GM10847 (cell line): ENCODE measurements around the gene NBAS.

Experiments used
- POLR2A ChIP-seq: IDR thresholded peaks from 2 replicates; pipeline ENCODE4 v1.6.1; 2011; ENCODE audit not compliant: insufficient read length; ENCODE audit errors: extremely low read depth

NBAS gene

DNA sequence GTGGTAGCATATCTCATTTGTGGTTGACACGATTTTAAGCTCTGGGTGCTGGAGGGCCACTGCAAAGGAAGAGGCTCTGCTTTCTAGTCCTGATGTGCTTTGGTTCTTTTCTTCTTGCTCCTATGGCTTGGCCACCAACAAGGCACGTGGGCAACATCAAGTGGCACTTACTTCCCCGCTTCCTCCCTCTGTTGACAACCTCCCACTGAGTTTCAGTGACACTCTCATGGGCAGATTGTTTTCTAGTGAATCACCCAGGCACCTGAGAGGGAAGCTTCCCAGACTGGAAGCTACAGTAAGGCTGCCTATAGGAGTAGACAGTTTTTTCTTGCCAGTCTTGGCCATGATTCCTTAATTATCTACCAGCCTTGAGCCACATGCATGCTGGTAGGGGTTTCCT, 89.0 kb downstream of the NBAS start:
- TF ChIP-seq POLR2A, result no peak

GRCh38 chr2:15471606-15472005, 89.5 kb downstream of the NBAS start:
- no peak for TF ChIP-seq POLR2A

- no peak for TF ChIP-seq POLR2A
Measured at GRCh38 chr2:15460112-15460620, 101.0 kb downstream of the NBAS start.

GRCh38 chr2:15458277-15458676, 102.9 kb downstream of the NBAS start:
- no peak for TF ChIP-seq POLR2A

GRCh38 chr2:15457868-15458267, 103.3 kb downstream of the NBAS start:
- no peak for TF ChIP-seq POLR2A

DNA sequence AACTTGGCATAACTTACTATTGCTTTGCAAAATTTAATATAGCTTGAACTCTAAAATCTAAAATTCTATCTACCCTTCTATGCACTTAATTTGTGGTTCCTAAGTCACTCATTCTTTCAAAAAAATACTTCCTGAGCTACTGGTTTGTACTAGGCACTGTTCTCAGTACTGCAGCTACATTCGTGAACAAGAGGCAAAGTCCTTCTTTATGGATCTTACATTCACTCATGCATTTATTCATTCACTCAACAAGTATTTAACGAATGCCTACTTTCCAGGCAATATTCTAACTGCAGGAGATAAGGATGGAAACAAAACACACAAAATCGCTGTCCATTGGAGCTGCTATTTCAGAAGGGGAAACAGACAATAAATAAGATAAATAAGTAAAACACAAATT, 104.8 kb downstream of the NBAS start:
- no peak for TF ChIP-seq POLR2A

DNA sequence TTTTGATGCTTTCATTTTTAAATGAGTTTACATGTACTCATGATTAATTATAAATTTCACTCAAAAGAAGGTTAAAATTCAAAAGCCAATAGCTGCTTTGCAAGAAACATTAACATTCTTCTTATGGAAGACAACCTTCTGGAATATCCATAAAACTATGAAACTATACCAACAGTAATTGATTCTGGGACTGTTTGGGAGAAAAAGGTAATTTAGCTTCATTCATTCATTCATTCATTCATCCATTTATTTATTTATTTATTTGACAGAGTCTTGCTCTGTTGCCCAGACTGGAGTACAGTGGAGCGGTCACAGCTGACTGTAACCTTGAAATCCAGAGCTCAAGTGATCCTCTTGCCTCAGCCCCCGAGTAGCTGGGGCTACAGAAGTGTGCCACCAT, 110.3 kb downstream of the NBAS start:
- TF ChIP-seq POLR2A, result no peak

GRCh38 chr2:15449556-15450236, 111.4 kb downstream of the NBAS start:
- no peak for TF ChIP-seq POLR2A

DNA sequence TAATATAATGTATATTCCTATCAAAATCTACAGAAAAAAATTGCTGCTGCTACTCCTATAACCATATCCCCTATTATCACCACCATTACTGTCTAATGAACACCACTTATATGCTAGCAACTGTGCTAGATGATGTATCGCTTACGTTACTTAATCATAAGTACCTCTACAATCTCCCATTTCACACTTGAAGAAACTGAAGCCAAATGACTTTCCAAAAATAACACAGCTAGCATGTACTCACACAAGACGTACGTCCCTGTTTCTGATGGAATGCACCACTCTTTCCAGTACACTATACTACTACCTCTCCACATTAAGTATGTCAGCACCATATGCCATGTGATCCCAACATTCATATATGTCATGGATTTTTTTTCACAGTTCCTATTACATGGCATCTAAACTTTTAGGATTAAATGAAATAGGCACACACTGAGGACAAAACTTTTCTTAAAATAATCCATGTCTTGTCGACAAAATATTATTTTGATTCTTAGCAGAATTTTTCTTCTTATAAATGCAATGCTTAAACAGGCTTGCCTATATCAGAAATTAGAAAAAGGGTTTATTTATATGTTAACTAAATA, 112.8 kb downstream of the NBAS start:
- no peak for TF ChIP-seq POLR2A

DNA sequence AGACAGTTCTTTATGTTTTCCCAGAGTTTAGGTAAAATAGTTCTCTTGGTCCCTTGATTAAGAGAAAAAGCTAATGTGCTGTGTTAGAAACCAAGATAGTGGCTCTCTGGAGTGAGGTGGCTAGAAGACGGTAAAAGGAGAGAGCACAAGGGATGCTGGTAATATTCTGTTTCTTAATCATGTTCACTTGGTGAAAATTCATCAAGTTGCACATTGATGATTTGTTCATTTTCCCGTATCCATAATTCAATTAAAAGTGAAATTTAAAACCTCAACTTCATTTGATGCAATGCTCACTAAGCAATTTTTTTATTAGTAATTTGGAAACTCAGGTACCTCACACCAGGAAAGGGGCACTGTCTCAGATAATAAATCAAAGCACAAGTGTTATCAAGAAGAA, 113.8 kb downstream of the NBAS start:
- no peak for TF ChIP-seq POLR2A

DNA sequence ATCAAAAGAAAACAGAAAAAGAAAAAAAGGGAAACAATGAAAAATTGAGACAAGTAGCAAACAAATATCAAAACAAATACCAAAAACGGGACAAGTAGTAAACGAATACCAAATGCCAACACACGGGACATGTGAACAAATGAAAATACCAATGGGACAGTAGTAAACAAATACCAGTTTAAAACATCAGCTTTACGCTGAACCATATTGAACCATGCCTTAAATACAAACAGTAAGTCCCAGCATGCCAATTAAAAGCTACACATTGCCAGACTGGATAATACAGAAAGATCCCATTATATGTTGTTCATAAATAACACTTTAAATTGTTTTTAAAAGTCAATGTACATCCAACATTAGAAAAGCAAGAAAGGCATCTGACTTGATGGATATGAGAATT, 114.2 kb downstream of the NBAS start:
- no peak for TF ChIP-seq POLR2A

- no peak for TF ChIP-seq POLR2A
Measured at GRCh38 chr2:15445891-15446562, 115.1 kb downstream of the NBAS start.

DNA sequence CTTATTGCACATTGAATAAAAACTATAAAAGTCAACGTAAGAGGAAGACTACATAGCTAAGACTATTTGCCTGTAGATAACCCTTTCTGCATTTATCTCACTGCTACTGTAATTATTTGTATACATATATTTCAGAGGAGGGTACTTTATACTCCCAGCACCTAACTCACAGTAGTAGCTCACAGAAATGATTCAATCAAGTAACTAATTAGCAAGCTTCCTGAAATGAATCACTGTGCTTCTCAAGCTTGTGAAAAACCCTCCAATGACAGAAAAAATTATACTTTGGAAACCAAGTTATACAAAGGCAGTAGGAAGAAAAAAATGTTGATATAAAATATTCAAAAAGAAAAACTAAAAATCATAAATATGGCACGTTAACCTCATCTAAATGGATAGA, 124.9 kb downstream of the NBAS start:
- no peak for TF ChIP-seq POLR2A

DNA sequence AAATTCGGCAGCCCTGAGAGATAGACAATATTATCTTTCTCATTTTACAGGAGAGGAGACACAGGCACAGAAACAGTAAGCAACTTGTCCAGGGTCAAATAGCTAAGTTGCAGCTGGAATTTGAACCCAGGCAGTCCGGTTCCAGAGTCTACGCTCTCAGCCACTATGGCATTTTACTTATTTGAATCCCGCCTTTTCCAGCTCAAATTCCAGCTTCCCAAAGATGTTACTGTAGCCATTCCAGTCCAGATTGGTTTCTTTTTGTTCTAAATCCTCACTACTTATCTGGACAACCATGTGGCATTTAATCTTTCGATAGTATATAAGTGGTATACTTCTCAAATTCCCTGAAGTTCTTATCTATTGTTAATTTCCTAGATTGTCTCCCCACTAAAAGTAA, 125.7 kb downstream of the NBAS start:
- TF ChIP-seq POLR2A, result no peak

- no peak for TF ChIP-seq POLR2A
Measured at GRCh38 chr2:15432642-15433256, 128.4 kb downstream of the NBAS start.

DNA sequence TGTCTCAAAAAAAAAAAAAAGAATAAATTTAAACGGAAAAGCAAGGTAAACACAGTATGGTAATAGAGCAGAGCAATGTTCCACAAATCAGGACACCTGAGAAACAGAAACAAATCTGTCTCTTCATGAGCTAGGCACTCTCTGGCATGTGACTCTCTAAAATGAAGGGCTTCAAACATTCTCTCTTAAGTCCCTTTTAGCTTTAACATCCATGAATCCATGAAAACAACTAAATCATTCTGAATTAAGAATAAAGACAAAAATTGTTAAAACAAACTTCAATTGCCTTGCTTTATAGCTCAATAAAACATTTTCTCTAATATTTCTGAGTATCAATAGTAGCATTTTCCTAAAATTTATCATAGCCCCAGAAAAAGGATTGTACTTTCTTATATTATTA, 132.1 kb downstream of the NBAS start:
- no peak for TF ChIP-seq POLR2A

DNA sequence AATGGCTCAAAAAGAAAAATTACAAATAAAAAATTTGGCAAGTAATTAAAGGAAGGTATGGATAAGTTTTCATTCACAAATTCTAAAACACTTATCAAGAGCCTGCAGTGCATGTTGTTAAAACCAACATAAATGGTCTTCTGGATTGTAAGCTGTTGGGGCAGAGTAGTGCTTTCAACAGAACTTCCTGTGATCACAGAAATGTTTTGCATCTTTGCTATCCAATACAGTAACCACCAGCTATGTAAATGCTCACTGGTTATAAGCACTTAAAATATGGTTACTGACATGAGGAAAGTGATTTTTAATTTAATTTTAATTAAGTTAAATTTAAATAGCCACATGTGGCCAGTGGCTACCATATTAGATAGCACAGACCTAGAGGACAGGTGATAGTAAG, 133.1 kb downstream of the NBAS start:
- TF ChIP-seq POLR2A, result no peak

GRCh38 chr2:15426606-15427005, 134.5 kb downstream of the NBAS start:
- TF ChIP-seq POLR2A, result no peak
